ENCODE measurements around the gene KRTAP2-4.
"Not testable (repeated sequence)": the region's sequence is repeated elsewhere in the genome, so short reads cannot be mapped to it uniquely, and the experiment has no call there.

GRCh38 chr17:41084100-41084856 is 18.6 kb upstream of the KRTAP2-4 start, which contains the start of gene KRTAP4-7:
- TF ChIP-seq CTCF, POLR2A (IDR thresholded peaks at IDR 0.05): not testable (repeated sequence)

Measured in stomach (tissue), 4 donors.